Endothelial cell of umbilical vein (primary cell): ENCODE results near the gene EARS2. TPM values are rescaled to one million over a fixed set of nuclear protein-coding genes. Genes with fewer than 3 reads are reported as not detected.

Experiments used
- BruUV-seq: library from RNA; stranded (reverse); fragments of 400-500 nt; replicated peaks from 2 replicates; lab custom pipeline; 2021; lab: Mats Ljungman, UMichigan
- CTCF ChIA-PET: fragments of 300-600, 350-600 bp; sonication (Branson Sonifier 250); formaldehyde crosslinking; loops from one replicate; lab custom pipeline; 2021; ENCODE audit warnings: antibody characterized with exemption, inconsistent platforms; lab: Charles Lee
- POLR2A ChIA-PET: fragments of 300-600, 350-600 bp; sonication (Branson Sonifier 250); formaldehyde crosslinking; loops from one replicate; lab custom pipeline; 2021; ENCODE audit warnings: antibody characterized with exemption, inconsistent platforms; lab: Charles Lee
- DNase-seq: peaks from one replicate; pipeline ENCODE4 v3.0.0-alpha.2; 2011; ENCODE audit warnings: low read depth, low spot score
- FAIRE-seq: peaks from 2 replicates; lab custom pipeline; 2011; peaks lifted over from hg19 to GRCh38; lab: Jason Lieb, UNC
- H2AFZ ChIP-seq: 2 replicates; pipeline ENCODE4 v1.6.0; 2012; ENCODE audit warnings: low read depth, low read length, control low read depth, inconsistent platforms
- H3K27ac ChIP-seq: 2 replicates; pipeline ENCODE4 v1.5.1; 2011; ENCODE audit warnings: low read depth, mild to moderate bottlenecking, control low read depth, low read length, moderate library complexity; ENCODE audit not compliant: insufficient read depth
- H3K27me3 ChIP-seq, 2 experiments: 2 replicates each; pipeline versions ENCODE4 v1.6.0 to v1.6.1; 2011; ENCODE audit warnings: low read length in 2 of 2, mixed read lengths in 1 of 2; ENCODE audit not compliant: control insufficient read depth in 2 of 2, insufficient read depth in 2 of 2
- H3K36me3 ChIP-seq, 2 experiments: 2 replicates in 1 of 2; 3 replicates in 1 of 2; pipeline ENCODE4 v1.5.1; 2011; ENCODE audit warnings: low read length in 2 of 2, mild to moderate bottlenecking in 1 of 2, moderate library complexity in 1 of 2; ENCODE audit not compliant: control insufficient read depth in 2 of 2, insufficient read depth in 2 of 2; ENCODE audit errors: extremely low read depth in 1 of 2
- H3K4me1 ChIP-seq: 3 replicates; pipeline ENCODE4 v1.5.1; 2011; ENCODE audit warnings: mild to moderate bottlenecking, low read length; ENCODE audit not compliant: control insufficient read depth, insufficient read depth; ENCODE audit errors: extremely low read depth
- H3K4me2 ChIP-seq: 2 replicates; pipeline ENCODE4 v1.6.1; 2011; ENCODE audit warnings: low read length, control low read depth, mixed read lengths; ENCODE audit not compliant: insufficient read depth
- H3K4me3 ChIP-seq, 3 experiments: fragments of 200-600 bp in 1 of 3; sonication (generic), shearing (Covaris generic) in 1 of 3; replicated peaks in 1 of 3; 2 replicates each; pipeline ENCODE4 v1.5.1; 2011 to 2016; ENCODE audit warnings: control low read depth in 3 of 3, low read length in 3 of 3, mild to moderate bottlenecking in 2 of 3, inconsistent platforms in 1 of 3, low read depth in 1 of 3, moderate library complexity in 1 of 3; ENCODE audit not compliant: insufficient read depth in 1 of 3
- H3K79me2 ChIP-seq: 2 replicates; pipeline ENCODE4 v1.6.0; 2012; ENCODE audit warnings: low read length, inconsistent platforms; ENCODE audit not compliant: control insufficient read depth, insufficient read depth
- H3K9ac ChIP-seq: replicated peaks from 2 replicates; pipeline ENCODE3; 2011; ENCODE audit warnings: low read length, control low read depth; ENCODE audit not compliant: insufficient read depth; ENCODE audit errors: extremely low read depth
- H3K9me1 ChIP-seq: replicated peaks from 3 replicates; pipeline ENCODE4 v1.6.0; 2011; ENCODE audit warnings: mild to moderate bottlenecking, low read length; ENCODE audit not compliant: control insufficient read depth, insufficient read depth; ENCODE audit errors: extremely low read depth
- H3K9me3 ChIP-seq: replicated peaks from 2 replicates; pipeline ENCODE4 v1.5.1; 2012; ENCODE audit warnings: low read length, inconsistent platforms; ENCODE audit not compliant: control insufficient read depth, insufficient read depth
- H4K20me1 ChIP-seq: replicated peaks from 2 replicates; pipeline ENCODE3; 2011; ENCODE audit warnings: mild to moderate bottlenecking, low read length; ENCODE audit not compliant: control insufficient read depth, insufficient read depth; ENCODE audit errors: extremely low read depth
- EZH2 ChIP-seq: IDR thresholded peaks from 2 replicates; pipeline ENCODE4 v1.6.1; 2012; ENCODE audit warnings: borderline replicate concordance, low read depth, mild to moderate bottlenecking, moderate library complexity, low read length, inconsistent platforms; ENCODE audit not compliant: severe bottlenecking
- FOS ChIP-seq: IDR thresholded peaks from 2 replicates; pipeline ENCODE4 v1.6.1; 2011; ENCODE audit warnings: mild to moderate bottlenecking, low read length, moderate library complexity, borderline replicate concordance; ENCODE audit not compliant: insufficient read depth
- GATA2 ChIP-seq: IDR thresholded peaks from 2 replicates; pipeline ENCODE4 v1.7.0; 2011; ENCODE audit warnings: low read depth, mild to moderate bottlenecking, moderate library complexity, mixed read lengths, low read length; ENCODE audit not compliant: insufficient read length, insufficient read depth
- JUN ChIP-seq: IDR thresholded peaks from 2 replicates; pipeline ENCODE4 v1.6.1; 2011; ENCODE audit warnings: borderline replicate concordance, low read depth; ENCODE audit not compliant: insufficient read length, insufficient read depth
- MYC ChIP-seq: IDR thresholded peaks from one replicate; pipeline ENCODE4 v1.6.1; 2011; ENCODE audit warnings: mild to moderate bottlenecking, low read depth, low read length
- POLR2A ChIP-seq: IDR thresholded peaks from 2 replicates; pipeline ENCODE4 v1.6.1; 2012; ENCODE audit warnings: low read depth, mild to moderate bottlenecking, control low read depth, low read length
- POLR2AphosphoS5 ChIP-seq: IDR thresholded peaks from 2 replicates; pipeline ENCODE4 v1.6.1; 2012; ENCODE audit warnings: low read depth, mild to moderate bottlenecking, control low read depth, low read length, moderate library complexity; ENCODE audit not compliant: insufficient read depth
- dilution Hi-C: fragments of 300-500 bp; cut with MboI; formaldehyde crosslinking; loops from one replicate; pipeline ENCODE4 v1.15.0; 2019; ENCODE audit warnings: low sequenced_read_pairs; ENCODE audit not compliant: extremely low pct_ligation_motif_present
- intact Hi-C: fragments of 100-400 bp; cut with micrococcal nuclease; formaldehyde crosslinking; loops from one replicate; pipeline ENCODE4 v1.10.0; 2022
- polyA plus RNA-seq, 4 experiments: library from polyadenylated mRNA; depleted of rRNA in 3 of 4; stranded (reverse) in 3 of 4; unstranded in 1 of 4; fragments of >200 nt; gene quantifications; 2 replicates each; pipeline versions ENCODE4 v1.2.1 to v1.2.3, GENCODE V29; 2011 to 2012; ENCODE audit warnings: missing spikeins in 1 of 4
- total RNA-seq: library from RNA; stranded (reverse); gene quantifications from 2 replicates; pipeline ENCODE4 v1.2.3, GENCODE V29; 2021
- TF ChIP-seq, protein P1 (sequence below): IDR thresholded peaks from 2 replicates; pipeline ENCODE4 v1.6.1; 2011; ENCODE audit not compliant: insufficient read depth, insufficient read length
- TF ChIP-seq, protein P2 (sequence below), 2 donors: IDR thresholded peaks; 1 replicate in 1 of 2; 2 replicates in 1 of 2; pipeline ENCODE4 v1.5.1; 2011; ENCODE audit warnings: low read length in 2 of 2, mild to moderate bottlenecking in 2 of 2, moderate library complexity in 2 of 2, control low read depth in 1 of 2, inconsistent platforms in 1 of 2, low read depth in 1 of 2; ENCODE audit not compliant: insufficient read depth in 1 of 2; ENCODE audit errors: extremely low read depth in 1 of 2

The EARS2 gene
- total and polyA plus RNA-seq, 2 donors (not counting 3 experiments of a cell fraction or from before 2014, with no cell fraction given), result 14.7 to 21.6 TPM

DNA sequence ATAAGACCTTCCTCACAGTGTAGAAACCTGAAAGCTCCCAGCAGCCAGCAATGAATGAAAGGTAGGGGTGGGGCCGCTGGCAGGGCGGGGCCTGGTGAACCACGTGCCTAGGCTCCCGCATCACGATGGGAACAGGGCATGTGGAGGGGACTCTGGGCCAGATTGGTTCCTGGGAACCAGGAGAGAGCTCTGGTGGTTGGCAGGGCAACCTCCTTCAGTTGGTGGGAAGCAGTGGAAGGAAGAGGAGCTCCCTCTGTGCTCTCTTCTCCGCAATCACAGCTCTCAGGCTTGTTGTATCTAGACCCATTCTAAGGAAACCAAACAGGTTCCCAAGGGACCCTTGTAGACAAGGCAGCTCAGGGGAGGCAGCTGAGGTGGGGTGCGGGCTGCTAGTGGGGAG lies 57.3 kb downstream of the EARS2 start:
- BruUV-seq, result no TSS peak
- H3K79me2 ChIP-seq, result peaks cover 67% of the 10 kb centered on the region

DNA sequence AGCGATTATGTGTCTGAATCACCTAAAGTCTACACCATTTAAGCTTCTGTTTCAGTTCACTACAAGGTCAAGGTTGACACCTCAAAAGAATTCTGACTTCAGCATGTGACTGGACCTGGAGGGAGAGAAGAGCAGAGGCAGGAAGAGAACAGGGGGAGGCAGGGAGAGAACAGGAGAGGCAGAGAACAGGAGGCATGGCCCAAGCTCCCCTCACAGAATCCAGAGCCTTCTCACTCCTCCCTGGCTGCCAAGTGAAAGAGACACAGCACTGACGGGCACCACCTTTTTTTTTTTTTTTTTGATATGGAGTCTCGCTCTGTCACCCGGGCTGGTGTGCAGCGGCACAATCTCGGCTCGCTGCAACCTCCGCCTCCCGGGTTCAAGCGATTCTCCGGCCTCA lies 58.3 kb downstream of the EARS2 start:
- no peak overlapping the region for H3K27ac ChIP-seq
- no peak for TF ChIP-seq JUN
- TF ChIP-seq GATA2, result no peak
- TF ChIP-seq MYC, result no peak
- no peak for TF ChIP-seq EZH2
- TF ChIP-seq, protein P1, sequence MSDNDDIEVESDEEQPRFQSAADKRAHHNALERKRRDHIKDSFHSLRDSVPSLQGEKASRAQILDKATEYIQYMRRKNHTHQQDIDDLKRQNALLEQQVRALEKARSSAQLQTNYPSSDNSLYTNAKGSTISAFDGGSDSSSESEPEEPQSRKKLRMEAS, result no peak
- TF ChIP-seq, protein P2, sequence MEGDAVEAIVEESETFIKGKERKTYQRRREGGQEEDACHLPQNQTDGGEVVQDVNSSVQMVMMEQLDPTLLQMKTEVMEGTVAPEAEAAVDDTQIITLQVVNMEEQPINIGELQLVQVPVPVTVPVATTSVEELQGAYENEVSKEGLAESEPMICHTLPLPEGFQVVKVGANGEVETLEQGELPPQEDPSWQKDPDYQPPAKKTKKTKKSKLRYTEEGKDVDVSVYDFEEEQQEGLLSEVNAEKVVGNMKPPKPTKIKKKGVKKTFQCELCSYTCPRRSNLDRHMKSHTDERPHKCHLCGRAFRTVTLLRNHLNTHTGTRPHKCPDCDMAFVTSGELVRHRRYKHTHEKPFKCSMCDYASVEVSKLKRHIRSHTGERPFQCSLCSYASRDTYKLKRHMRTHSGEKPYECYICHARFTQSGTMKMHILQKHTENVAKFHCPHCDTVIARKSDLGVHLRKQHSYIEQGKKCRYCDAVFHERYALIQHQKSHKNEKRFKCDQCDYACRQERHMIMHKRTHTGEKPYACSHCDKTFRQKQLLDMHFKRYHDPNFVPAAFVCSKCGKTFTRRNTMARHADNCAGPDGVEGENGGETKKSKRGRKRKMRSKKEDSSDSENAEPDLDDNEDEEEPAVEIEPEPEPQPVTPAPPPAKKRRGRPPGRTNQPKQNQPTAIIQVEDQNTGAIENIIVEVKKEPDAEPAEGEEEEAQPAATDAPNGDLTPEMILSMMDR (IDR thresholded peaks at IDR 0.05; ENCODE audit: extremely low read depth in 1 of 2, insufficient read depth in 1 of 2, low read depth in 1 of 2, low read length in 2 of 2), result no peak
- no peak for TF ChIP-seq POLR2A
- TF ChIP-seq POLR2AphosphoS5, result no peak
- TF ChIP-seq FOS, result no peak
- BruUV-seq, result no TSS peak
- ChIA-PET CTCF (interaction anchor here (0.6 to 1.9 kb wide), 2 partner anchors 19 to 23 kb away, joined by 3 to 4 read pairs; no protein-coding TSS in a partner anchor), POLR2A (no interaction called here)
- dilution Hi-C loops (no loop called here), intact Hi-C loops (no loop called here)
- no peaks in the 10 kb centered on the region for H3K9me3 ChIP-seq
- H3K9me1 ChIP-seq, result no peaks in the 10 kb centered on the region
- no peak overlapping the region for H2AFZ ChIP-seq
- no peak overlapping the region for H3K4me3 ChIP-seq
- H3K79me2 ChIP-seq, result peaks cover 60% of the 10 kb centered on the region
- FAIRE-seq (no peak), DNase-seq (no peak)
- peaks cover 13% of the 10 kb centered on the region for H3K4me1 ChIP-seq
- peaks cover 2 to 8% of the 10 kb centered on the region in 2 experiments for H3K36me3 ChIP-seq
- H4K20me1 ChIP-seq, result no peaks in the 10 kb centered on the region
- no peaks in the 10 kb centered on the region for H3K27me3 ChIP-seq
- no peak overlapping the region for H3K9ac ChIP-seq
- no peak overlapping the region for H3K4me2 ChIP-seq

More for the DNA sequence above, 57.3 kb downstream of the EARS2 start:
- DNase-seq (no peak), FAIRE-seq (no peak)
- H3K9ac ChIP-seq, result no peak overlapping the region
- H3K36me3 ChIP-seq, result peaks cover 2 to 3% of the 10 kb centered on the region in 2 experiments
- intact Hi-C loops, result no loop called here
- CTCF ChIA-PET, result interaction anchor here (0.8 to 1.9 kb wide), 4 partner anchors 8 to 64 kb away, joined by 3 to 4 read pairs (median 3); no protein-coding TSS in a partner anchor
- no peaks in the 10 kb centered on the region for H4K20me1 ChIP-seq
- dilution Hi-C loops, result no loop called here
- H3K9me1 ChIP-seq, result no peaks in the 10 kb centered on the region
- no peak overlapping the region for H3K4me3 ChIP-seq
- H3K4me2 ChIP-seq, result no peak overlapping the region
- POLR2A ChIA-PET, result no interaction called here
- TF ChIP-seq EZH2 (no peak), POLR2A (no peak)
- TF ChIP-seq, protein P1, result no peak
- H3K9me3 ChIP-seq, result no peaks in the 10 kb centered on the region
- H3K27ac ChIP-seq, result no peak overlapping the region
- H3K27me3 ChIP-seq, result no peaks in the 10 kb centered on the region
- H2AFZ ChIP-seq, result no peak overlapping the region
- peaks cover 22% of the 10 kb centered on the region for H3K4me1 ChIP-seq
